Activated T-cell treated with anti-CD3 and anti-CD28 coated beads for 4 hours (primary cell): Measurements from ENCODE around the gene UGDH.
A peak's percentile ranks its signal among the peaks of the same experiment; 100 is the strongest.
"Not testable (repeated sequence)": the region's sequence is repeated elsewhere in the genome, so short reads cannot be mapped to it uniquely, and the experiment has no call there.

Experiments
- DNase-seq: peaks from one replicate; pipeline ENCODE4 v3.0.0-alpha.2; 2020

The UGDH gene

GRCh38 chr4:39527296-39528060, at the start of gene UGDH:
TSS of gene UGDH (minus strand) at chr4:39527439. CDS start at chr4:39521512, 5,927 bp downstream.
- peak; percentile 83 for DNase-seq

DNA sequence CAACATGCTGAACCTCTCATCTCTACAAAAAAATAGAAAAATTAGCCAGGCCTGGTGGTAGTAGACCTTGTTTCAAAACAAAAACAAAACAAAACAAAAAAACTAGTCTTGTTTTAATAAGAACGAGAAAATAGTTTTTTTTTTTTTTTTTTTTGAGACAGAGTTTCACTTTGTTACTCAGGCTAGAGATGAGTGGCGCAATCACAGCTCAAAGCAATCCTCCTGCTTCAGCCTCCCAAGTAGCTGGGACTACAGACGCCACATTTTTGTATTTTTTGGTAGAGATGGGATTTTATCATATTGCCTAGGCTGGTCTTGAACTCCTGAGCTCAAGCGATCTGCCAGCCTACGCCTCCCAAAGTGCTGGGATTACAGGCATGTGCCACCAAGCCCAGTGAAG, 47.7 kb upstream of the UGDH start:
- no peak for DNase-seq

DNA sequence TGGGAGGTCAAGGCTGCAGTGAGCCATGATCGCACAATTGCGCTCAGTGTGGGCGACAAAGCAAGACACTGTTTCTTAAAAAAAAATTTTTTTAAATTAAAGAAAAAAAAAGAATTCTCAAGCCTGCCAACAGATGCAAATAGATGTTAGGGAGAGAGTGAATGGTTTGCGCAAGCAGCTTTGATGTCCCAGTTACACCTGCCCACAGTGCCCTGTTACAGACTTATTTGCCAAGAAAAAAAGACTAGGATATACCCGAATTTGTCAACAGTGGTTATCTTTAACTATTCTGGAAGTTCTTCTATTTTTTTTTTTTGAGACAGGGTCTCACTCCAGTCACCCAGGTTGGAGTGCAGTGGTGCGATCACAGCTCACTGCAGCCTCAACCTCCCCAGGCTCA, 44.3 kb upstream of the UGDH start:
- no peak for DNase-seq

GRCh38 chr4:39571054-39571453, 43.8 kb upstream of the UGDH start:
- DNase-seq: no peak

DNA sequence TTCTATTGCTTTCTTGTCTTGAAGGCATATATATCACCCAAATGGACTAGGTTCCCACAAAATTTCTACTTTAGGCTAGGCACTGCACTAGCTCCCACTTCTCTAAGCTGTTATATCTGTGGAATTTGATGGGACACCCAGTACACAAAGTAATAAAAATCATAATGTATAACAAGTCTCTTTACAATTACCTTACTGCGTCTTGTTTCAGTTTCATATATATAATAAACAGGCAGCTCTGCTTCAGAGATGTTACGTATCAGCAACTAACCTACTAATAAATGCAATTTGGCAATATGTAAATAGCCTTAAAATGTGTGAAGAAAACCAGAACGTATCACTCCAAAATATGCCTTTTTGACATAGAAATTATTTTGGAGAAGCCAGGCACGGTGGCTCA, 42.0 kb upstream of the UGDH start:
- DNase-seq: no peak

- no peak for DNase-seq
Observed at GRCh38 chr4:39568805-39569204, 41.6 kb upstream of the UGDH start.

DNA sequence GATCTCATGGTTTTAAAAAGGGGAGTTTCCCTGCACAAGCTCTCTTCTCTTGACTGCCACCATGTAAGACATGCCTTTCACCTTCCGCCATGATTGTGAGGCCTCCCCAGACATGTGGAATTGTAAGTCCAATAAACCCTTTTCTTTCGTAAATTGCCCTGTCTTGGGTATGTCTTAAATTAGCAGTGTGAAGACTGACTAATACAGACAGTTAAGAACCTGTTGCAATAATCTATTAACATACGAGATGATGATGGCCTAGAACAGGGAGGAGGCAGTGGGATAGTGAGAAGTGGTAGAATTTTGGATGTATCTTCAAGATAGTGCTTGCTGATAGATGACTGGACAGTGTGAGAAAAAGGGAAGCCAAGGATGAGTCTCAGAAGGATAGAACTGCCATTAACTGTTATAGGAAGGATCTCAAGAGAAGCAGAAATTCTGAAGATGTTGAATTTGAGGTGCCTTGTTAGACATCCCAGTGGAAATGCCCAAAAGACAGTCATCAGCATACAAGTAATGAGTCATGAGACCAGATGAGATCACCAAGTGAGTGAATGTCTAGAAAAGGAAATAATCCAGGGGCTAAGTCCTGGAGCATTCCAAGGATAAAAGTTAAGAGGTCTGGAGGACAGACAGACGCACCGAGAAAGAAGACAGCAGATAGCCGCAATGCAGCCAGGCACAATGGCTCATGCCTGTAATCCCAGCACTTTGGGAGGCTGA, 38.8 kb upstream of the UGDH start:
- DNase-seq: no peak

GRCh38 chr4:39563346-39563847, 36.2 kb upstream of the UGDH start:
- no peak for DNase-seq

DNA sequence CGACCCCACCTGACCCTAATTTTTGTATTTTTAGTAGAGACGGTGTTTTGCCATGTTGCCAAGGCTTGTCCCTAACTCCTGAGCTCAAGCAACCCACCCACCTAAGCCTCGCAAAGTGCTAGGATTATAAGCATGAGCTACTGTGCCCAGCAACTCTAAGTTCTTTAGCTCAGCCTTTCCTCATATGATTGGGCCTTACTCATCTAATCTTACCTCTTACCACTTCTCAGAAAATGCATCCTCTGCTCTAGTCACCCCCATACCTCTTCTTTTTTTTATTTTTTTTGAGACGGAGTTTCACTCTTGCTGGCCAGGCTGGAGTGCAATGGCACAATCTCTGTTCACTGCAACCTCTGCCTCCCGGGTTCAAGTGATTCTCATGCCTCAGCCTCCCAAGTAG, 35.6 kb upstream of the UGDH start:
- DNase-seq: no peak

DNA sequence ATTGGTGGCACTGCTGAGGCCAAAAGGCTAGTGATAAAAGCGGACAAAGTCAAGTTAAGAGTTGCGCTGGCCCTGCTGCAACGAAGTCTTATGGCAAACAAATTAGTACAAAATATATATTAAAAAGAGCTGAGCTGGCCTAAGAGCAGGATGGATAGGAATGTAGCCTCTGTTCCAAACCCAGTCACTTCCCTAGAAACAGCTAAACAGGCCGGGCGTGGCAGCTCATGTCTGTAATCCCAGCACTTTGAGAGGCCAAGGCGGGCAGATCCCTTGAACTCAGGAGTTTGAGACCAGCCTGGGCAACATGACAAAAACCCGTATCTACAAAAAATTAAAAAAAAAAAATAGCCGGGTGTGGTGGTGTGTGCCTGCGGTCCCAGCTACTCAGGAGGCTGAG, 32.4 kb upstream of the UGDH start:
- no peak for DNase-seq

GRCh38 chr4:39555472-39555871, 28.2 kb upstream of the UGDH start:
- DNase-seq: no peak

DNA sequence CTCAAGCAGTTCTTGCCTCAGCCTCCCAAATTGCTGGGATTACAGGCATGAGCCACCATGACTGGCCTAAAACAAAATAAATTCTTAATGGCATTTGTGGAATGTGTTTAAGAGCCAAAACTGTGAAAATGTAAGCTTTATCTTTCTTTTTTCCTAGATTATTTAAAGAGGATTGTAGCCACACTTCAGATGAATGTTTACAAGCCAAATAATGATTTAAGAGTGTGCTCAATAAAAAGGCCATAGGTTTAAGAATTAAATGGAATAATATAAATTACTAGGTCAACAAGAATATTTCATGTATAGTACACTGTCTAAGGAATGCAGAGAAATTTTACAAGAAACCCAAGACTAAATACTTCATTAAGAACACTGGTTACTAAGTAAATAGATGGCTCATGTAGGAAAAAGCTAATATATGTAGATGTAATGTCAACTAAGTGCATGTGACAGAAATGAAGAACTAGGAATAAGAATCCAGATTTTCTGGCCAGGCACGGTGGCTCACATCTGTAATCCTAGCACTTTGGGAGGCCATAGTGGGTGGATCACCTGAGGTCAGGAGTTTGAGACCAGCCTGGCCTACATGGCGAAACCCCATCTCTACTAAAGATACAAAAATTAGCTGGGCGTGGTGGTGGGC, 21.3 kb upstream of the UGDH start:
- no peak for DNase-seq

DNA sequence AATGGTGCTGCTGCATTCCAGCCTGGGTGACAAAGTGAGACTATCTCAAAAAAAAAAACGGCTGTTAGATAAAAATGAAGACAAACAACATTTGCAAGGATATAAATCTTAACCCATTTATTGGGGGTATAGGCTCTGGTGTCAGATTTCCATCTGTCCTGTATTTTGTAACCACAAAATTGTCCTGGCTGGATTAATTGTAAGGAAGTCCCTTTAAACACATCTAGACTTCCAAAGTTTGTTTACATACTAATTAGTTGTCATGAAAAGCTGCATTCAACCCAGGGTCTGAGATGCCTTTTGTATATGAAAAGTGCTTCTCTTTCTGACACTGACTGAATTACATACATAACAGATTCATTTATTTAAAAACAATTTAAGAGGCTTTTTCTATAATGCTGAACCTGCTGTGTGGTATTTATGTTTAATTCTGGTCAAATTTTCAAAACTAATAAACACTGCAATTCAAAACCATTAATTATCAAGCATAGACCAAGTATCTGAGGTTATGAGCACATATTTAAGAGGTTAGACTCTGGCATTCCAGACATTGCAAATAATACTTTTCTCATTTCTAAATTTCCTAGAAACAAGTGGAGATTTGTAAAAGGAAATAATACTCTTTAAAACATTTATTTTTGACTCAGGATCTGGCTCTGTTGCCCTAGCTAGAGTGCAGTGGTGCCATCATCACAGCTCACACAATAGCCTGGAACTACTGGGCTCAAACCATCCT, 17.5 kb upstream of the UGDH start:
- no peak for DNase-seq

GRCh38 chr4:39544080-39544479, 16.8 kb upstream of the UGDH start:
- DNase-seq: not testable (repeated sequence)

GRCh38 chr4:39543034-39543433, 15.8 kb upstream of the UGDH start:
- DNase-seq: no peak

DNA sequence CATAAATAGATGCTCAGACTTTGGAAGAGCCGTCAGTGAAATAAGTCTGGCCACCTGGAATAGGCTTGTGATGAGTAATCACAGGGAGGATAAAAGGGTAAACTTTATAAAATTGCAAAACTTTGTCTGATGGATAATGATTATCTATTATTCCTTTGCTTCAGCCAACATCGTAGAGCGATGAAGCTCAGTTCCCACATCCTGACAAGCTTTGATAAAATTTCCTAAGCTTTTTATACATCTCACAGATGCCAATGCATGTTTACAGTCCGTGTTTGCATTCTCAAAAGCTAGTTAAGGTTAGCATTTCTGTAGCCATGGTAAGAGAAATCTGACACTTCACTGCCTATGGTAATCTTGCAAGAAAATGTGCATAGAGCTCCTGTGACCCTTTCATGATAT, 15.4 kb upstream of the UGDH start:
- DNase-seq: no peak

DNA sequence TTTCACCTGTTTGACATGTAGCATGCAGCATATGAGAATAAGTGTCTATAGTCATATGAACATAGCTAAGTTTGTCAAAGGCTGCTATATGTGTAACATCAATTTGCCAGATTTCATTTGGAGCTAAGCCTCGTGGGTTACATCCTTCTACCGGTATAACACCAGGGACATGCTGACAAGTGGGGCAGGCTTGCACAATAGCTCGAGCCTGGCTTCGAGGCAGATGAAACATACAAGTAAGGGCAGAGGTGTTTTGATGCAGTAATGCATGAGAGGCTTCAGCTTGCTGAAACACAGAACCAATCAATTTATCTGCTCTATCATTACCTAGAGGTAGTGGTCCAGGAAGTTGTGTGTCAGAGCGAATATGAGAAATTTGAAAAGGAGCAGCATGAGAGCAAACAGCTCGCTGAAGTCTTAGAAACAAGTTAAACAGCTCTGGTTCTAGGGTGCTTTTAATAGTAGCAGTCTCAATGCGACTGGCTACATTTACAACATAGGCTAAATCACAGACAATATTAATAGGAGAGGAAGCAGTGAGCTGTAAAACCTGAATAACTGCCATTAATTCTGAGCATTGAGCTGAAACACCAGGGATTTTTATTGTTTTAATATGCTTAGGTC, 14.9 kb upstream of the UGDH start:
- no peak for DNase-seq

GRCh38 chr4:39539089-39539611, 11.9 kb upstream of the UGDH start:
- no peak for DNase-seq

DNA sequence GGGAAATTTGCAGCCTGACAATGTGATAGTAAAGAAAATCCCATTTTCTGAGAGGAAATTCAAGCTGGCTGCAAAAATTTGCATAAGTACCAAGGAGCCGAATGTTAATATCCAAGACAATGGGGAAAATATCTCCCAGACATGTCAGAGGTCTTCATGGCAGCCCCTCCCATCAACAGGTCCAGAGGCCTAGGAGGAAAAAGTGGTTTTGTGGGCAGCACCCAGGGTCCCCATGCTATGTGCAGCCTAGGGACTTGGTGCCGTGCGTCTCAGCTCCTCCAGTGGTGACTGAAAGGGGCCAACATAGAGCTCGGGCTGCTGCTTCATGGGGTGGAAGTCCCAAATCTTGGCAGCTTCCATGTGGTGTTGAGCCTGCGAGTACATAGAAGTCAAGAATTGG, 6.3 kb upstream of the UGDH start:
- no peak for DNase-seq

DNA sequence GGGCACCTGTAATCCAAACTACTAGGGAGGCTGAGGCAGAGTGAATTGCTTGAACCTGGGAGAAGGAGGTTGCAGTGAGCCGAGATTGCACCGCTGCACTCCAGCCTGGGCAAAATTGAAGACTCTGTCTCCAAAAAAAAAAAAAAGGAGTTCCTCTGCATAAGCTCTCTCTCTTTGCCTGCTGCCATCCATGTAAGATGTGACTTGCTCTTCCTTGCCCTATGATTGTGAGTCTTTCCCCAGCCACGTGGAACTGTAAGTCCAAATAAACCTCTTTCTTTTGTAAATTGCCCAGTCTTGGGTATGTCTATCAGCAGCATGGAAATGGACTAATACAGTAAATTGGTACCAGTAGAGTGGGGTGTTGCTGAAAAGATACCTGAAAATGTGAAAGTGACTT, 5.0 kb upstream of the UGDH start:
- not testable (repeated sequence) for DNase-seq

- no peak for DNase-seq
Observed at GRCh38 chr4:39530682-39531081, 3.4 kb upstream of the UGDH start.

GRCh38 chr4:39529534-39529933, 2.3 kb upstream of the UGDH start:
- DNase-seq: no peak
